ENCODE results near the gene PEX1. TPM values are rescaled to one million over a fixed set of nuclear protein-coding genes. Genes with fewer than 3 reads are reported as not detected.
A peak's percentile ranks its signal among the peaks of the same experiment; 100 is the strongest.

The PEX1 gene
- total and polyA plus RNA-seq, 2 of the 13 experiments (the other 11 are each of a cell fraction or from before 2014, with no cell fraction given), result 16.6 to 22.4 TPM

- TF ChIP-seq ZNF883 (CRISPR knock-in tag; IDR thresholded peaks at IDR 0.05; ENCODE audit: not compliant biosample characterization), result peak; percentile 72
- peak; percentile 75 for TF ChIP-seq RBM39 (IDR thresholded peaks at IDR 0.05; ENCODE audit: low read depth, low read length, poor library complexity, severe bottlenecking)
- TF ChIP-seq SRF (IDR thresholded peaks at IDR 0.05; ENCODE audit: low read depth, low read length), result peak; percentile 68
- no peak for TF ChIP-seq ZSCAN22 (CRISPR knock-in tag; IDR thresholded peaks at IDR 0.05)
- no peak for TF ChIP-seq ZBED4 (CRISPR knock-in tag; IDR thresholded peaks at IDR 0.05; ENCODE audit: borderline replicate concordance)
- TF ChIP-seq SMARCE1 (IDR thresholded peaks at IDR 0.05; ENCODE audit: borderline replicate concordance), result no peak
- no peak for TF ChIP-seq ZNF383 (CRISPR knock-in tag; IDR thresholded peaks at IDR 0.05; ENCODE audit: borderline replicate concordance)
- TF ChIP-seq ZNF570 (CRISPR knock-in tag; IDR thresholded peaks at IDR 0.05; ENCODE audit: borderline replicate concordance), result no peak
- TF ChIP-seq DNMT3B (CRISPR knock-in tag; conservative IDR thresholded peaks at IDR 0.05), result no peak
- no peak for TF ChIP-seq ZNF18 (CRISPR knock-in tag; IDR thresholded peaks at IDR 0.05; ENCODE audit: insufficient replicate concordance)
- no peak for TF ChIP-seq ZNF562 (CRISPR knock-in tag; IDR thresholded peaks at IDR 0.05; ENCODE audit: borderline replicate concordance)
- peak; percentile 25; the same call in 1 of the 2 replicates for TF ChIP-seq MYC (CRISPR knock-in tag; IDR thresholded peaks at IDR 0.05; ENCODE audit: borderline replicate concordance)
- TF ChIP-seq TRIM24 (CRISPR knock-in tag; IDR thresholded peaks at IDR 0.05), result no peak
- TF ChIP-seq ZNF550 (CRISPR knock-in tag; IDR thresholded peaks at IDR 0.05; ENCODE audit: borderline replicate concordance), result no peak
- peak; percentile 55 for TF ChIP-seq ZBTB7B (CRISPR knock-in tag; IDR thresholded peaks at IDR 0.05)
- TF ChIP-seq PBX3 (CRISPR knock-in tag; IDR thresholded peaks at IDR 0.05; ENCODE audit: borderline replicate concordance), result no peak
- TF ChIP-seq ZNF30 (CRISPR knock-in tag; IDR thresholded peaks at IDR 0.05), result no peak
- peak; percentile 83 for TF ChIP-seq ZNF784 (CRISPR knock-in tag; IDR thresholded peaks at IDR 0.05; ENCODE audit: borderline replicate concordance)
- TF ChIP-seq NFE2L2 (IDR thresholded peaks at IDR 0.05; ENCODE audit: low read length), result no peak
- TF ChIP-seq ZNF101 (CRISPR knock-in tag; IDR thresholded peaks at IDR 0.05; ENCODE audit: borderline replicate concordance, low read depth), result no peak
- peak; percentile 68 for TF ChIP-seq MAX (IDR thresholded peaks at IDR 0.05)
- TF ChIP-seq JUN (CRISPR knock-in tag; IDR thresholded peaks at IDR 0.05), result peak; percentile 21; the same call in 1 of the 2 replicates
Measured at GRCh38 chr7:92528188-92528957, at the start of gene PEX1, which contains the start of gene RBM48 (continued).
